22Rv1 (cell line): ENCODE measurements around the gene SCN11A.
A peak's percentile ranks its signal among the peaks of the same experiment; 100 is the strongest.
"Not testable (repeated sequence)": the region's sequence is repeated elsewhere in the genome, so short reads cannot be mapped to it uniquely, and the experiment has no call there.

Experiments used
- H3K27ac ChIP-seq: fragments of 450-650 bp; 2 replicates; pipeline ENCODE4 v1.5.1; 2017
- CTCF ChIP-seq: fragments of 450-650 bp; IDR thresholded peaks from 2 replicates; pipeline ENCODE4 v1.5.1; 2017; ENCODE audit warnings: mild to moderate bottlenecking
- ZFX ChIP-seq: fragments of 450-650 bp; IDR thresholded peaks from 2 replicates; pipeline ENCODE4 v1.6.1; 2017; ENCODE audit warnings: antibody characterized with exemption, borderline replicate concordance

The SCN11A gene

GRCh38 chr3:39065197-39065596 lies 13.5 kb upstream of the SCN11A start:
- H3K27ac ChIP-seq, result no peak overlapping the region
- TF ChIP-seq CTCF (peak; percentile 48), ZFX (no peak)

GRCh38 chr3:39064646-39065045 lies 12.9 kb upstream of the SCN11A start:
- TF ChIP-seq ZFX (no peak), CTCF (no peak)
- H3K27ac ChIP-seq, result no peak overlapping the region

DNA sequence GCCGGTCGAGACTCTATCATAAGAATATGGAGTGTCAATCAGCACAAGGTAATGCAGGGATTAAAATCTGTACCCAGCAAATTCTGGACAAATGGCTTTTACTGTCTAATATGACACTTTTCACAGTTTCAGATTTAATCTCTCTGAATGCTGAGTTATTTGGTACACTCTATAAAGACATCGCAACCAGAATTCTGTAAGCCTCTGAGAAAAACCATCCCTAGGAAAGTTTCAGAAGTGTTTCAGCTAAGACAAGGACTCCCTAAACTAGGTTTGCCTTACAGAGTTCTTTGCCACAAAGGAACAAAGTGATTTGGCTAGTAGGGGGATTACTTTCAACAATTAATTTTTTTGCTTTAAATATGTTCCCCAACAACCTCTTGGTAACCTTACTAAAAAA lies 11.4 kb upstream of the SCN11A start:
- H3K27ac ChIP-seq, result no peak overlapping the region
- TF ChIP-seq ZFX (no peak), CTCF (no peak)

- no peak for TF ChIP-seq ZFX
- TF ChIP-seq CTCF, result no peak
- H3K27ac ChIP-seq, result no peak overlapping the region
Measured at GRCh38 chr3:39062180-39062579, 10.4 kb upstream of the SCN11A start.

DNA sequence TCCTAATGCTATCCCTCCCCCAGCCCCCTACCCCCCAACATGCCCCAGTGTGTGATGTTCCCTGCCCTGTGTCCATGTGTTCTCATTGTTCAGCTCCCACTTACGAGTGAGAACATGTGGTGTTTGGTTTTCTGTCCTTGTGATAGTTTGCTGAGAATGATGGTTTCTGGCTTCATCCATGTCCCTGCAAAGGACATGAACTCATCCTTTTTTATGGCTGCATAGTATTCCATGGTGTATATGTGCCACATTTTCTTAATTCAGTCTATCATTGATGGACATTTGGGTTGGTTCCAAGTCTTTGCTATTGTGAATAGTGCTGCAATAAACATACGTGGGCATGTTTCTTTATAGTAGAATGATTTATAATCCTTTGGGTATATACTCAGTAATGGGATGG lies 9.5 kb upstream of the SCN11A start:
- H3K27ac ChIP-seq, result not testable (repeated sequence)

GRCh38 chr3:39056151-39056550 lies 4.4 kb upstream of the SCN11A start:
- no peak overlapping the region for H3K27ac ChIP-seq
- no peak for TF ChIP-seq ZFX
- no peak for TF ChIP-seq CTCF

DNA sequence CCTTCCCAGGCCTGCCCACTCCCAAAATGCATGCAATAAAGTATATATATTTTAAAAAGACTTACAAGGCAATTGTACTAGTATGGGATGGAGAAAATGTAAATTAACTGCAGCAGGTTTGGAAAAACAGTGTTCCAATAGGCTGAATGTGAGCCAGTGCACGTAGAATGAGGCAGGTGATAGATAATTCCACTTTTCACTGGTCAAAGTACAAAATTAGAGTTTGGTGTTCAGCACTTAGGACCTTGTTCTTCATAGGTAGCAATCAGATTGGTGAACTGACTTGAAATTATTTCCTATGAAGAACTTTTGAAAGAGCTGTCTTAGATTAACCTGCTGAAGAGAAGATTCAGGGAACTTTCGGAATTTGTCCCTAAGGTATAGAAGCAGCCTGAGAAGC lies 2.0 kb upstream of the SCN11A start:
- no peak overlapping the region for H3K27ac ChIP-seq
- TF ChIP-seq CTCF (no peak), ZFX (no peak)

GRCh38 chr3:39052583-39052982 lies 839 bp upstream of the SCN11A start:
- no peak for TF ChIP-seq CTCF
- TF ChIP-seq ZFX, result no peak
- peak overlapping the region; percentile 72 for H3K27ac ChIP-seq
